HT-29 (cell line): ENCODE measurements around the gene A3GALT2. TPM values are rescaled to one million over a fixed set of nuclear protein-coding genes. Genes with fewer than 3 reads are reported as not detected.

Experiments
- DNase-seq: peaks from one replicate; pipeline ENCODE4 v3.0.0-alpha.2; 2015; ENCODE audit warnings: low spot score
- total RNA-seq: library from RNA; depleted of rRNA; stranded (reverse); fragments of >200 nt; shearing (Covaris generic); gene quantifications from 2 replicates; pipeline ENCODE4 v1.2.3, GENCODE V29; 2014

A3GALT2 gene
- total RNA-seq, 1 experiment from 2014 or later = 1.0 TPM

DNA sequence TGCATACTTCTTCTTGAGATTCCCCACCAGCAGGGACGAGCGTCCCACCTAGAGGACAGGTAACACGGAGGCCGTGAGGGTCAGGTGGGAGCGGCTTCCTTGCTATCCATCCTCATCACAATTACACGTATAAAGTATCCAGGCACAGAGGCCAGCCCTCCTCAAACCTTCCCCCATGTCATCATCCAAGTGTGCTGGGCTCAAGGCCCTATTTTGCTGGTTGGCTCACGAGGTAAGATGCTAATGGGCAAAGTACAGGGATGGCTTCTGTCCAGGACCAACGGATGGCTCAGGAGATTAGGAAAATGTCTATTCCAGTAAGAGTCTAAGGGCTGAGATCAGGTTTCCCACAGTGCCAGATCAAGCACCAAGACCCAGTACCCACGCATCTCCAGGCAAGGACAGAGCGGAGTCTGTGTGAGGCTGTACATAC is 11.5 kb upstream of the A3GALT2 start:
- DNase-seq = no peak

GRCh38 chr1:33331444-33332356 is 10.8 kb upstream of the A3GALT2 start:
- no peak for DNase-seq

GRCh38 chr1:33330906-33331305 is 10.0 kb upstream of the A3GALT2 start:
- no peak for DNase-seq

DNA sequence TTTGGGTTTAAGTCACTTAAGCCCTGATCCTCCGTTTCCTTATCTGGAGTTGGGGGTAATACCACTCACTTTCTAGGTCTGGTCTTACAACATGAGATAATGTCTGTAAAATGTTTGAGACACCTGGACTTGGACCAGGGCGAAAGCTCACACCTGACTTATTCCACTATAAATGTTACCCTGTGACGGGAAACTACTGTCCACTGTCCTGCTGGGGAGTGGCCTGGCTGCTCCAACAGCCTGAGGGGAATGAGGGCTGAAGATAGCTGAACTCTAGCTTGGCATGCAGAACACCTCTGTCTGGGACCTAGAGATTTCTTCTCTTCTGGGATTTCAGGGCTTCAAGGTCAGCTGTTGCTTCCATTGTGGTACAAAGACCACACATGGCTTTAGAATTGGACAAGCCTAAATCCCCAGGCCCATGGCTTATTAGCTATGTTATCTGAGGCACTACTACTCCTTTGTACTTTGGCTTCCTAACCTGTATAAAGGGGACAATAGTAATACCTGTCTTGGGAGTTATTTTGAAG is 9.5 kb upstream of the A3GALT2 start:
- no peak for DNase-seq

- DNase-seq = no peak
Measured at GRCh38 chr1:33329600-33330305, 8.9 kb upstream of the A3GALT2 start.

- no peak for DNase-seq
Measured at GRCh38 chr1:33328817-33329216, 7.9 kb upstream of the A3GALT2 start.

DNA sequence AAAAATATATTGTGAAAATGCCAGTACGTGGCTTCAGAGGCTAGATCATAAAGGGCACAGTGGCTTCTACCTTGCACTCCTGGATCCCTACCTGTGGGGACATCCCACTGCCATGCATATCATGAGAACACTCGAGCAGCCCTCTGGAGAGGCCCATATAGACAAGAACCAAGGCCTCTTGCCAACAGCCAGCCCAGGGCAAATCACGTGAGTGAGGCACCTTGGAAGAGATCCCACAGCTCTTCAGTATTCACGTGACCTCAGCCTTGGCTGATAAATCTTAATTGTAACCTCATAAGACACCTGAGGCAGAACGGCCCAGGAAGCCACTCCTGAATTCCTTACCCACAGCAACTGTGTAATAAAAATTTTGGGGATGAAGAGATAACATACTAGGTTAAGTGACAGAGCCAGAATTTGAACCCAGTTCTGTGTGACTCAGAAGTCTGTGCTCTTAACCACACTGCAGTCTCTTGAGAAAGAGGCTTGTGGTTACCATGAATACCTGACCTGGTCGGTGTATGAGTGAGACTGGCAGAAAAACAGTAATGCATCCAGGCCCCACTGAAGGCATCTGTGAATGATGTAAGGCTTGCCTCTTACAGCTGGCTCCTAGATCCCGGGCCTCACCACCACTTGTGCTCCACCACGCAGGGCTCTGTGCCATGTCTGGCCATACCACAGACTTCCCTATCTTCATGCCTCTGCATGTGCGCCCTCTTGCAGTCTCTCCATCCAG is 6.9 kb upstream of the A3GALT2 start:
- no peak for DNase-seq

GRCh38 chr1:33326785-33327184 is 5.9 kb upstream of the A3GALT2 start:
- DNase-seq = no peak

- no peak for DNase-seq
Measured at GRCh38 chr1:33324677-33325575, 4.0 kb upstream of the A3GALT2 start.

DNA sequence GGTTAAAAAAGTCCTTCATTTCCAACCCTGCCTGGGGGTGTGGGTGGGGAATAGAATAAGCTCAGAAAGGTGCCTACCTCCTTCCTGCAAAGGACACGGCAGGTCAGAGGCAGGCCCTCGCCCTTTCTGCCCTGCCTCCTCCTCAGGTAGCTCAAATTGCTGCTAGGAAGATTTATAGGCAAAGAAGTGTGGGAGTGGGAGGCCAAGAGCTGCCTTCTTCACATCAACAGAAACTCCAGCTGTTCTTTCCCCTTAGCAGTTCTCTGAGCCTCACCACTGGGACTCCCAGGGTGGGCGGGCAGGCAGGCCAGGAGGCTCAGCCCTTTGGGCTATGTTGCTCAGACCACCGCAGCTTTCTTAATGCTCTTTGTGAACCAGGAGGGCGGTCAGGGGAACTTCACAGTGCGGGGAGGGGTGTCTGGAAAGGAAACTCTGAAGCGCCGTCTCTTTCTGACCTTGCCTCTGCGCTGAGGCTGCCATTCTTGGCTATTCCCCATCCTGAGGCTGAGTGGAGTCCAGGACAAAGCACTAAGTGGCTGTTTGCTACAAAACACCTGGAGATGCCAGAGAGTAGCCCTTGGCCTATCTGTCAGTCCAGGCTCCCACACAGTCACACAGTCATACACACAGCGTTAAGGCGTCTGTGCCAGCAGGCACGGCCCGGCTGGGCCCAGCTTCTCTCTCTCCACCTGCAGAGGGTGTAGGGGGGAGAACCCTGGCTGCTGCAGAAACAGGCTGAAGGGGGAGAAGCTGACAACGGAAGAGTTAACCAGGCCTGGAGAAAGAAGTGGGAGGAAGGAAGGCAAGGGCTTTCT is 3.0 kb upstream of the A3GALT2 start:
- DNase-seq = no peak

- no peak for DNase-seq
Measured at GRCh38 chr1:33322870-33323585, 2.1 kb upstream of the A3GALT2 start.

DNA sequence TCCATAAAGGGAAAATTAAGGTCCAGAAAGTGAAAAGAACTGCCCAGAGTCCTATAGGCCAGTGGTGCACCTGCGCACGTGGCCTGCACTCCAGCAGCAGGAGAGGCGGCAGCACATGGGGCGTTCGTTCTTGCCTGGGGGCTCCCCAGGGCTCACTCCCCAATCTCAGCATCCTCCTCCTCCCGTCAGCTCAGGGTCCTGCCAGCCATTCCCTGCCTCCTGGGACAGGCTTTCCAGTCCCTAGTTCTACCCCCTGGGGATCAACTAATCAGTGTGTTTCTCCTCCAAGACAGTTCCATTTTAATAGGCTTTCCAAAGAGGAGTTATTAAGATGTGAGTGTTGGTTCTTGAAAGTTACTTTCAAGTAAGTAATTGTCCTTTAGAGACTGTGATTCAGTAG is 1.2 kb upstream of the A3GALT2 start:
- DNase-seq = no peak

DNA sequence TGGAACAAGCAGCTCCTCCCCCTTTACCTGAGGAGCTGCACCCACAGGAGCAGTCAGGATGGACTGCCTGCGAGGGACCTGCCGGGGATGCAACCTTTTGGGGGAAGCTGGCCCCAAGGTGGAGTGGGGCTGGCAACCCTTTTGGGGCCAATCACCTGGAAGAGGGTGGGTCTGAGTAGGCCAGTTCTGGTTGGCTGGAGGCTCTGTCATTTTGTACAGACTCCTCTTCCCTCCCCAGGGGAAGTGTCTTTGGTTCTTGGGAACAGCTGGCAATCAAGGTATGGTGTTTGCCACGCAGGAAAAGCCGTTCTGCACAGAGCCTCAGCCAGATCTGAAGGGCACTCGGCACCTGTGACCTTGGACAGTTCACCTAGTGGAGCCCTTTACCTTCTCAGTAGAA is 280 bp upstream of the A3GALT2 start:
- no peak for DNase-seq

GRCh38 chr1:33319949-33320618 is 814 bp downstream of the A3GALT2 start:
- no peak for DNase-seq

GRCh38 chr1:33319186-33319948 is 1.5 kb downstream of the A3GALT2 start:
- no peak for DNase-seq

DNA sequence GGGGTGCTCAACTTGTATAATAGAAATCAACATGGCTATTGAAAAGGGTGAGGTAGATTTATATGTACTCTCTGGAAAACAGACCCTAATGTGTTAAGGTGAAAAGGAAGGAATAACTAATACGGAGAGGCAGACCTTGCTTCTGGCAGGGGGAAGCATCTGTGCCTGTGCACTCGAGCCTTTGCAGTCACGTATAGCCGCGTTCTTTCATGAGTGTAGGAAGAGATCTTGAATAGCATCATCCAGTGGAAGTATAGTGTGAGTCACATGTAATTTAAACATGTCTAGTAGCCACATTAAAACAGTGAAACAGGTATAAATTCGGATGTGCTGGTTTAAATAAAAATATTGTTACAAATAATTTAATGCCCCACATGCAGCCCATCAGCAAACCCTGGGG is 3.0 kb downstream of the A3GALT2 start:
- DNase-seq = no peak

- no peak for DNase-seq
Measured at GRCh38 chr1:33317354-33317753, 3.5 kb downstream of the A3GALT2 start.

GRCh38 chr1:33316601-33317000 is 4.3 kb downstream of the A3GALT2 start:
- no peak for DNase-seq
